Measurements from ENCODE around the gene PARD3B. TPM values are rescaled to one million over a fixed set of nuclear protein-coding genes. Genes with fewer than 3 reads are reported as not detected.

Gene PARD3B
- total and polyA plus RNA-seq, 2 of the 8 experiments (the other 6 are each of a cell fraction or from before 2014, with no cell fraction given) = 1.2 to 5.7 TPM

GRCh38 chr2:204738721-204739120, 193.4 kb downstream of the PARD3B start:
- Histone ChIP-seq H3K23ac (ENCODE audit: insufficient read length) (no peak overlapping the region), H2BK120ac (replicated peaks; ENCODE audit: low read depth, low read length) (no peak overlapping the region), H3K36me3 (ENCODE audit: control insufficient read depth in 2 of 4, insufficient read depth in 4 of 4, low read length in 3 of 4) (no peaks in the 10 kb centered on the region), H3K56ac (replicated peaks; ENCODE audit: insufficient read length, low read depth, low read length) (no peak overlapping the region), H3K4ac (replicated peaks; ENCODE audit: insufficient read length, low read depth, low read length) (no peak overlapping the region), H4K5ac (ENCODE audit: insufficient read length, low read depth, low read length) (no peak overlapping the region), H4K91ac (replicated peaks; ENCODE audit: insufficient read length, low read length) (no peak overlapping the region), H2BK15ac (ENCODE audit: low read length) (no peak overlapping the region), H3K18ac (ENCODE audit: extremely low read depth, low read length) (no peak overlapping the region), H3K79me2 (ENCODE audit: control insufficient read depth in 1 of 2, insufficient read depth in 2 of 2, low read length in 2 of 2) (no peaks in the 10 kb centered on the region), H2AK5ac (ENCODE audit: low read depth, low read length) (no peak overlapping the region), H2AFZ (ENCODE audit: low read length) (no peak overlapping the region), H3K79me1 (ENCODE audit: low read depth, low read length) (no peaks in the 10 kb centered on the region), H3K4me3 (ENCODE audit: extremely low read depth in 1 of 4, insufficient read depth in 2 of 4, low read depth in 3 of 4, low read length in 4 of 4) (no peak overlapping the region), H4K20me1 (replicated peaks in 1 of 2; ENCODE audit: control insufficient read depth in 1 of 2, insufficient read depth in 2 of 2, low read length in 2 of 2) (no peaks in the 10 kb centered on the region), H3K27ac (ENCODE audit: low read depth, low read length) (no peak overlapping the region), H2BK20ac (ENCODE audit: low read length) (no peak overlapping the region), H3K23me2 (ENCODE audit: low read depth, low read length) (no peaks in the 10 kb centered on the region; the same call in 1 of the 2 replicates), H3K4me1 (replicated peaks in 1 of 4; ENCODE audit: control insufficient read depth in 3 of 4, insufficient read depth in 4 of 4, low read length in 3 of 4) (no peaks in the 10 kb centered on the region), H3K4me2 (ENCODE audit: insufficient read depth in 1 of 2, low read depth in 2 of 2, low read length in 2 of 2) (no peak overlapping the region), H4K8ac (ENCODE audit: extremely low read depth, insufficient read depth, low read length) (no peak overlapping the region), H2BK5ac (ENCODE audit: low read depth, low read length) (no peak overlapping the region), H3K14ac (ENCODE audit: insufficient read length) (no peak overlapping the region), H2BK12ac (ENCODE audit: low read depth, low read length) (no peak overlapping the region), H3K9me3 (ENCODE audit: insufficient read depth in 2 of 2, low read depth in 1 of 2, low read length in 1 of 2) (no peaks in the 10 kb centered on the region), H3K27me3 (replicated peaks in 1 of 4; ENCODE audit: control insufficient read depth in 3 of 4, extremely low read depth in 1 of 4, insufficient read depth in 3 of 4, low read length in 3 of 4) (no peaks in the 10 kb centered on the region), H3K9ac (replicated peaks in 1 of 4; ENCODE audit: extremely low read depth in 1 of 4, low read depth in 3 of 4, low read length in 3 of 4) (no peak overlapping the region)
- FAIRE-seq = no peak
- 83% methylated on average over 1 of the region's 1 CpG; no CpG with 5 or more reads in 1 of the 2 experiments for WGBS, 2 experiments (ENCODE audit: extremely low coverage in 1 of 2, insufficient coverage in 1 of 2, insufficient read length in 1 of 2, insufficient replicate concordance in 2 of 2, low coverage in 1 of 2, low lambda C conversion rate in 2 of 2, missing lambda C conversion rate in 1 of 2)
- CTCF ChIA-PET (ENCODE audit: partially characterized antibody) = no interaction called here
- no peak for DNase-seq (ENCODE audit: low read depth in 1 of 2, low spot score in 2 of 2)
- POLR2A ChIA-PET (ENCODE audit: partially characterized antibody) = no interaction called here
- TF ChIP-seq CHD1 (IDR thresholded peaks at IDR 0.05; ENCODE audit: low read depth, low read length) (no peak), JUN (IDR thresholded peaks at IDR 0.05; ENCODE audit: low read depth, low read length) (no peak), YY1 (IDR thresholded peaks at IDR 0.05; ENCODE audit: low read depth, low read length) (no peak), RBBP5 (IDR thresholded peaks at IDR 0.05; ENCODE audit: borderline replicate concordance, low read depth, low read length) (no peak), BCL11A (IDR thresholded peaks at IDR 0.05; ENCODE audit: low read depth in 2 of 2, low read length in 2 of 2) (no peak), FOSL1 (IDR thresholded peaks at IDR 0.05; ENCODE audit: insufficient read depth, low read depth, low read length) (no peak), SRF (IDR thresholded peaks at IDR 0.05; ENCODE audit: low read depth, low read length) (no peak), SIX5 (IDR thresholded peaks at IDR 0.05; ENCODE audit: low read depth, low read length) (no peak), SIRT6 (IDR thresholded peaks at IDR 0.05; ENCODE audit: low read length) (no peak), MAFK (IDR thresholded peaks at IDR 0.05; ENCODE audit: low read depth, low read length) (no peak), GTF2F1 (IDR thresholded peaks at IDR 0.05; ENCODE audit: borderline replicate concordance, low read depth, low read length) (no peak)

All from H1 (cell line).